ENCODE results near the gene KLHL18. TPM values are rescaled to one million over a fixed set of nuclear protein-coding genes. Genes with fewer than 3 reads are reported as not detected.

Gene KLHL18
- total RNA-seq, 1 experiment from 2014 or later: 35.4 TPM

GRCh38 chr3:47348411-47349154 is 65.8 kb downstream of the KLHL18 start:
- H3K4me1 ChIP-seq (ENCODE audit: control insufficient read depth, insufficient read depth, low read length): no peaks in the 10 kb centered on the region
- TF ChIP-seq POLR2AphosphoS5 (IDR thresholded peaks at IDR 0.05; ENCODE audit: low read depth, low read length) (no peak), REST (IDR thresholded peaks at IDR 0.05; ENCODE audit: insufficient read depth in 1 of 2, low read depth in 2 of 2, low read length in 1 of 2) (no peak), CTCF (IDR thresholded peaks at IDR 0.05) (no peak), SIN3A (IDR thresholded peaks at IDR 0.05; ENCODE audit: borderline replicate concordance, insufficient read depth, low read depth, low read length) (no peak), TCF7L2 (IDR thresholded peaks at IDR 0.05; ENCODE audit: low read depth, low read length) (no peak)
- H3K4me3 ChIP-seq (ENCODE audit: low read depth in 2 of 2, low read length in 2 of 2): no peak overlapping the region
- BruUV-seq (replicated peaks): no TSS peak
- H3K9me3 ChIP-seq (ENCODE audit: control insufficient read depth, insufficient read depth, low read depth, low read length): no peaks in the 10 kb centered on the region
- POLR2A ChIA-PET: no interaction called here
- no peak overlapping the region for H3K27ac ChIP-seq (ENCODE audit: low read length)
- no peaks in the 10 kb centered on the region for H3K27me3 ChIP-seq (ENCODE audit: control insufficient read depth, insufficient read depth, low read length)
- in situ Hi-C loops (cut with HindIII; ENCODE audit: low pct_unique_long_range_greater_than_20kb, low sequenced_read_pairs): no loop called here
- intact Hi-C loops (cut with micrococcal nuclease; ENCODE audit: unreplicated experiment): no loop called here
- DNase-seq (ENCODE audit: low read depth, low spot score) (no peak), ATAC-seq (no peak)
- CTCF ChIA-PET: no interaction called here
- H3K36me3 ChIP-seq (ENCODE audit: control insufficient read depth, insufficient read depth, low read length): no peaks in the 10 kb centered on the region; the same call in 1 of the 2 replicates

- TF ChIP-seq TCF7L2 (IDR thresholded peaks at IDR 0.05; ENCODE audit: low read depth, low read length): no peak
- TF ChIP-seq SIN3A (IDR thresholded peaks at IDR 0.05; ENCODE audit: borderline replicate concordance, insufficient read depth, low read depth, low read length): no peak
- TF ChIP-seq REST (IDR thresholded peaks at IDR 0.05; ENCODE audit: insufficient read depth in 1 of 2, low read depth in 2 of 2, low read length in 1 of 2): no peak
- in situ Hi-C loops (cut with HindIII; ENCODE audit: low pct_unique_long_range_greater_than_20kb, low sequenced_read_pairs) (no loop called here), intact Hi-C loops (cut with micrococcal nuclease; ENCODE audit: unreplicated experiment) (no loop called here)
- ChIA-PET CTCF (no interaction called here), POLR2A (no interaction called here)
- no peaks in the 10 kb centered on the region for H3K4me1 ChIP-seq (ENCODE audit: control insufficient read depth, insufficient read depth, low read length)
- no TSS peak for BruUV-seq (replicated peaks)
- H3K9me3 ChIP-seq (ENCODE audit: control insufficient read depth, insufficient read depth, low read depth, low read length): 0 out of 2 replicates have a peak, but pooled peaks cover 2% of the 10 kb centered on the region
- no peak overlapping the region for H3K4me3 ChIP-seq (ENCODE audit: low read depth in 2 of 2, low read length in 2 of 2)
- H3K27me3 ChIP-seq (ENCODE audit: control insufficient read depth, insufficient read depth, low read length): no peaks in the 10 kb centered on the region
- ATAC-seq (no peak), DNase-seq (ENCODE audit: low read depth, low spot score) (no peak)
- H3K36me3 ChIP-seq (ENCODE audit: control insufficient read depth, insufficient read depth, low read length): no peaks in the 10 kb centered on the region
- H3K27ac ChIP-seq (ENCODE audit: low read length): no peak overlapping the region
Observed at GRCh38 chr3:47355010-47355409, 72.3 kb downstream of the KLHL18 start.
